HG03575 (cell line): Measurements from ENCODE around the gene SORCS2.

Experiments used
- ATAC-seq: cut with Tn5 transposase; IDR thresholded peaks from one replicate; pipeline ENCODE4 v1.9.1; 2021; ENCODE audit not compliant: unreplicated experiment, insufficient number of reproducible peaks, low FRiP score; ENCODE audit errors: extremely low read depth

Gene SORCS2

DNA sequence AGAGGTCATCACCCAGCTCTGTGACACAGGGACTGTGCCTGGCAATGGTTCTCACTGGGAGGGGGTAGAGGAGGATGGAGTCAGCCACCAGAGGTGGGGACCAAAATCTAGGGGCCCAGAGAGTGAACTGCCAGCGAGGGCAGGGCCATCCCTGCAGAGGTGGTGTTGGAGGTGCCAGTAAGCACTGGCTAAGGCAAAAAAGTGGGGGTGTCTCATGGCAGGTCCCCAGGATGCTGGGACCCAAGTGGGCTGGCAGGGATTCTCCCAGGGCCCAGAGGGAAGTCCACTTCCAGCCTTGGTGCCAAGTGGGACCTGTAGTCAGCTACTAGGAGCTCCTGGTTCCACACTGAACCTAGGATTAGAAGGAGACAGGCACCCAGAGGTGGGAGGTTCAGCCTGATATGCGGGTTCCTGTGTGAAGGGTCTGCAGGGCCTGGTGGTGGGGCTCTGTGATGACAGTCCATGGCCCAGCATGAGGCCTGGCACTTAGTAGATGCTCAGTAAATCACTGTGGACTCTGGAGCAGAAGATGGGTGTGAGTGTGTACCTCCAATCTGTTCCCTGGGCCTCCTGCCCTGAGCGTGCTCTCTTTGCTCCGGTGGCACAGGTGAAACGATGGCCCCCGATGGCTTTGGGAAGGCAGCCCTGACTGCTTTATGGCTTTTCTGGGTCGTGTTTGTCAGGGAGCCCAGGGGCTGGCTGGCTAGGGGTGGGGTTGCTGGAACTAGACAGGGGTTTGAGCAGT is 160.9 kb downstream of the SORCS2 start:
- ATAC-seq: no peak

DNA sequence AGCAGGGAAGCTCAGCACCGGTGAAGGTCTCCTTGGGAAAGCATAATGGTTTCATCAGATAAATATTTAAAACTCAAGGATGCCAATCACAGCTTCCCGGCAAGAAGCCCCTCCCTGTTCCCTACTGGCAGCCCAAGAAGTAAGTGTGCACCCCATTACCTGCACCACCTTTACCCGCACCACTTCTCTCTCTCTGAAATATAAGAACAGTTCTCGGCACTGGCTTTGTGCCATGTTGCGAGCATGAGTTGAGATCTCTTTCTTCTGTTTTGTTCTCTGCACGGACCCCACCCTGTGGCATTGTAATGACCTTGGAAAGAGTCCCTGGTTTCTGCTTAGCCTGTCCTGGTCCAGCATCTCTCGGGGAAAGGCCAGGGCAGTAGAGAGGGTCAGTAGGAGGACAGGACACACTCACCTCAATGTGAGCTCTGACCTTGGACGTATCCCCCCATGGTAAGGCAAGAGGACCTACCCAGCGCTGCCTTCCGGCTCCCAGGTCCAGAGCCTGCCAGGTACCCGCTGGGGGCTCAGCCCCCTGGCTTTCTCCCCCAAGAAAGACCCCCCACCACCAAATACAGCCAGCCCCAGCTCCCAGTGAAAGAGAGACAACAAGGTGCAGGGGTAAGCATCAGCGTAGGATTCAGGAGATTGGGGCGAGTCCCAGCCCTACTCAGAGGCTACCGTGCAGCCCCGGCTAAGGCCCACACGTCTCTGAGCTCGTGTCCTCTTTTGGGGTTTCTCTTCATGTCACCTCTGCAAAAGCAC is 161.7 kb downstream of the SORCS2 start:
- no peak for ATAC-seq

GRCh38 chr4:7354927-7355326 is 162.6 kb downstream of the SORCS2 start:
- no peak for ATAC-seq

- ATAC-seq: no peak
Observed at GRCh38 chr4:7355795-7356194, 163.5 kb downstream of the SORCS2 start.

DNA sequence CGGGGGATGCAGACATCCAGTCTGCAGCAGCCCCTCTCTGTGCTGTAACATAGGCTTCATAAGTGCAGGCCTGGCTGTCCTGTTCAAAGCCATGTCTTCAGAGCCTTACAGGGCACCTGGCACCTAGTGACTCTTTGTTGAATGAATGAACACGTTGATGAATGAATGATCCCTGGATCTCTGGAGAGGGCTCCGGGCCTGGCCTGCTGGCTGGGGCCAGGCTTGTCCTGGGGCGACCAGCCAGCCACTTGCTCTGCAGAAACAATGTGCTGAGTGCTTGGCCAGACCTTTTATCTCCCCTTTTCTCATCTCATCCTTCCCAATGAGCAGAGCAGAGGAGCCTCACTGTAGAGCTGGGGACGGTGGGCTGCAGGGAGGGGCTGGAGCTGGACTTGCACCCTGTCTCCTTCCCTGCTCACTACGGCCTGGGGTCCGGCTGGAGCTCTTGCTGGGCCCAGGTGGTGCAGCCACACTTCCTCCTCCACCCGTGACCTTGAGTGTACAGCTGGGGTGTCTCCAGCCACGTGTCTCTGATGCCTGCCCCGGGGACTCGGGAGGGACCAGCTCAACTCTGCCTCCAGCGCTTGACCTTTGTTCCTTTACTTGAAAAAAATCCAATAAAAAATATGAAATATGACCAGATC is 164.5 kb downstream of the SORCS2 start:
- ATAC-seq: no peak

GRCh38 chr4:7357323-7357722 is 165.0 kb downstream of the SORCS2 start:
- ATAC-seq: no peak

DNA sequence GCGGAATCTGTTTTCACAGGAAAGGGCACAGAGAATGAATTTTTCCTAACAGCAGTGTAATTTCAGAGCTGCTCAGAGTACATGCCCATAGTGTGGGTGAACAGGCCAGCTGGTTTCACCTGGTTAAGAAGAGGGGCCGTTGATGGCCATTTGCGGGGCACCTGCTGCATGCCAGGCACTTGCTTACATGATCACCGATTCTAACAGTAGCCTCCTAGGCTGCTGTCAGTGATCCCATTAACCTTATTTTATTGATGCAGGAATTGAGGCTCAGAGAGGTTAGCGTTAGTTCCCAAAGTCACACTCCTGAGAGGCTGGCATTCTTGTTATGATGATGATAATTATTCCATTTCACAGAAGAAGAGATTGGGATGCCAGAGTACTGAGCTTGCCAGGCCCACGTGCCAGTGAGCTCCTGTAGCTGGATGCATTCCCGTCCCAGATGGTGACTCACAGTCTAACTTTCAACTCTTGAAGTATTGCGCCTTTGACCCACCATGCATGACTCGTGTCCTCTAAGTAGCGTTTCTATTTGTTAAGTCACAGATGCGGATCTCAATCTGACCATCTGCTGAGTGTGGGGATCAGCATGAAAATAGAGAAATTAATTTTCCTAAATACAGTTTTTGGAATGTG is 165.9 kb downstream of the SORCS2 start:
- ATAC-seq: no peak

GRCh38 chr4:7359400-7360062 is 167.2 kb downstream of the SORCS2 start:
- no peak for ATAC-seq

DNA sequence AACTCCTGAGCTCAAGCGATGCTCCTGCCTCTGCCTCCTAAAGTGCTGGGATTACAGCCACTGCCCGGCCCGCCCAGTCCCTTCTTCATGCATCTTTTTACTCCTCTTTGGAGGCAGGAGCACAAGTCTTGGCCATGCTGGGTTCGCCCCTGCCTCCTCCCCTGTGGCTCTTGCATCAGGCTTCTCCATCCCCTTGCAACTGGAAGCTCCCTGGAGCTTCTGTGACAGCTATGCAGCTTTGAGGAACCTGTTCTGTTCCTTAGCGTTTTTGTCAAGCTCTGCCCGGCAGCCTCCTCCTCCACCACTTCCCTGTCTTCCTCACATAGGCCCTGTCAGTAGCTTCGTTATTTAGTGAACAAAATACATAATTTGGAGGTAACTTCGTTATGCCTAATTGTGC is 168.5 kb downstream of the SORCS2 start:
- no peak for ATAC-seq

DNA sequence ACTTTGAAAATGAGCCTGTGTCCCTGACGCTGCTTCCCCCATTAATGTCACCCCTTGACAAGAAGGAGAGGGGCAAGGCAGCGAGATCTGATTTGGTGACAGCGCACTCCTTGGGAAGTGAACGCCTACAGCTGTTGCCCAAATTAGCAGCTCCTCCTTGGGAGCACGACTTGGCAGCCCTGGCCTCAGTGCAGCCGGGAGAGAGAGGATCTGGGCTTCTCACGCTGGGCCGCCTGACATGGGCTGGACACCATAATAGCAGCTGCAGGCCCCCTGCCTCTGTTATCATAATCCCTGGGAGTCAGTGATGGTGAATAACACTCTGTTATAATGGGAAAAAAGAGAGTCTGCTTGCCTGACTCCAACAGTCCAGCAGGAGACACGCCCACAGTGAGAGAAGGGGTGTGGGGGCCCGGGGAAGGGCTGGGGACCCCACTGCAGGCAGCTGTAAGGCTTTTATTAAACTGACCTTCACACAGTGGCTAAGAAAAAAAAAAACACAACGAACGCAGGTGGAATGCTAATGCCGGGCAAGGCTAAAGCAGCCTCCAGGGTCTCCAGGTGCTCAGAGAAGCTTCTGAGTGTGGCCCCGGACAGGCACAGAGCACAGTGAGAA is 169.1 kb downstream of the SORCS2 start:
- no peak for ATAC-seq

GRCh38 chr4:7362341-7362740 is 170.0 kb downstream of the SORCS2 start:
- ATAC-seq: no peak

GRCh38 chr4:7362862-7363430 is 170.6 kb downstream of the SORCS2 start:
- no peak for ATAC-seq

DNA sequence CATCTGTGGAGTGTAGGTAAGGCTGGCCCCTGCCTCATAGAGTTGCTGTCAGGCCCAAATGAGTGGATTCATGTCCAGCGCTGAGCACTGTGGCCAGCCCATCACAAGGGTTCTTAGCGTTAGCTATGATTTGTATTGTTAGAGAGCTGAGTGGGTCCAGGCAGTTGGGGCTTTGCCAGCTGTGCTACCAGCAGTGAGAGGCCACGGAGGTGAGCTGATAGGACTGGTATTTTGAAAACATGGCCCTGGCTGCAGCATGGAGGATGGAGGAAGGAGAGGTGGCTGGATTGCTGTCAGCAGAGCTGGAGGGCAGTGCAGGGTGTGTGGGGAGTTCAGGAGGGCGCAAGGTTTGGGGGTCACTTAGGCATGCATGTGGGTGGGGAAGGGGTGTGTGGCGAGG is 172.6 kb downstream of the SORCS2 start:
- ATAC-seq: no peak

DNA sequence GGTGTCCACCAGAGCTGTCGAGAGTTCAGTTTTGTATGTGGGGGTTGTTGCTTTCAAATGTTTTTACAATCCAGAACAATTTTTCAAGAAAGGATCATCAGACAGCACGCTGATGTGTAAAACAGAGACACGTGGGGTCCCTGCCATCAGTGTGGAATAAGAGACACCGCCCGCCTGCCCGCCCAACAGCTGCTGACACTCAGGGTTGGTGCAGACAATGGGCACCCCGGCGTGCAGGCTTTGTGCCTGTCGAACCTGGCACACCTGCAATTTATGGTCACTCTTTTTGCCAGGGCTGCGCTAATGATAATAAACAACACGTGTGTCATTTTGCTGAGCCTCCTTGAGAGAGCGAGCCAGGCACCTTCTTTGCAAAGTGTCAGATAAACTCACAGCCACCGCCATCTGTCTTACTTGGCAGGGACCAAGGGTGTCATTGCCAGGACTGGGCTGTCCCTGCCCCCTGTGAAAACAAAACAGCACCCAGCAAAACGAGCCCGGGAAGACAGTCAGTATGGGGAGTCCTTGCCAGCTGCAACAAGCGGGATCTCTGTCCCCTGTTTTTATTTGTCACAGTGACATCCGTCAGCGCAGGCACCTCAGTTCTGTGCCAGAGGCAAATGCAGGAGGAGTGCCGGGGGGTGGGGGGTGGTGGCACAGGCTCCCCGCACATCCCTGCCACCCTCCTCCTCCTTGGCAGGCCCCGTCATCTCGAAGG is 173.3 kb downstream of the SORCS2 start:
- no peak for ATAC-seq

- no peak for ATAC-seq
Observed at GRCh38 chr4:7366180-7366945, 174.0 kb downstream of the SORCS2 start.

DNA sequence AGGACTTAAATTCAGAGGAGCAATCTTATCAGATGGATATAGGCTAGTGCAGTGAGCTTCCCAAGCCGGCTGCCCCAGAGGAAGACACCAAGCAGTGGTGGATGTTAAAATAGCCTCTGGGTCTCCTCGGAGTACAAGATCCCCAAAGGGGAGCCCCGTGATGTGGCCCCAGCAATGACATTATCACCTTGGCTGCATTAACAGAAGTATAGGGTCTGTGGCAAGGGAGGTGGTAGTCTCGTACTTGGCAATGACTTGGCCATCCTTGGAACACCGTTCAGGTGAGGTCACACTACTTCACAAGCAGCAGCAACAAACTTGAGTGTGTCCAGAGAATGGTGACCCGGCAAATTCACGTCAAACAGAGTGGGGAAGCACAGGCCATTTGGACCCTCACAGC is 174.6 kb downstream of the SORCS2 start:
- ATAC-seq: no peak

- ATAC-seq: no peak
Observed at GRCh38 chr4:7367406-7367805, 175.1 kb downstream of the SORCS2 start.
